Measurements from ENCODE around the gene SH3BP4.

Gene SH3BP4

GRCh38 chr2:235092433-235093223 lies 140.8 kb downstream of the SH3BP4 start:
- DNase-seq (ENCODE audit: low read depth) = no peak

GRCh38 chr2:235094457-235094856 lies 142.6 kb downstream of the SH3BP4 start:
- DNase-seq (ENCODE audit: low read depth) = no peak

GRCh38 chr2:235095569-235095968 lies 143.8 kb downstream of the SH3BP4 start:
- DNase-seq (ENCODE audit: low read depth) = no peak

- DNase-seq (ENCODE audit: low read depth) = no peak
These were observed 144.6 kb downstream of the SH3BP4 start for GRCh38 chr2:235096447-235096846.

GRCh38 chr2:235097196-235097595 lies 145.4 kb downstream of the SH3BP4 start:
- no peak for DNase-seq (ENCODE audit: low read depth)

- no peak for DNase-seq (ENCODE audit: low read depth)
These were observed 146.5 kb downstream of the SH3BP4 start for GRCh38 chr2:235098269-235098668.

GRCh38 chr2:235098736-235099494 lies 147.1 kb downstream of the SH3BP4 start:
- no peak for DNase-seq (ENCODE audit: low read depth)

GRCh38 chr2:235102896-235103295 lies 151.1 kb downstream of the SH3BP4 start:
- DNase-seq (ENCODE audit: low read depth) = no peak
